HepG2 (cell line): ENCODE measurements around the gene CTNNA2. TPM values are rescaled to one million over a fixed set of nuclear protein-coding genes. Genes with fewer than 3 reads are reported as not detected.

ENCODE experiments used
- ATAC-seq: fragments of 200-7000 bp; cut with Tn5 transposase; 3 replicates; pipeline ENCODE4 v1.9.1; 2020; ENCODE audit warnings: mild to moderate bottlenecking, moderate library complexity
- BruUV-seq: library from RNA; stranded (reverse); fragments of 400-500 nt; replicated peaks from 2 replicates; lab custom pipeline; 2021; lab: Mats Ljungman, UMichigan
- CTCF ChIA-PET: fragments of 300-600 bp; formaldehyde crosslinking; extraction: SDS; loops from one replicate; lab custom pipeline; 2021; ENCODE audit warnings: low total read pairs, inconsistent platforms, low intra/inter-chr PET ratio; lab: Yijun Ruan, JAX
- POLR2A ChIA-PET: fragments of 350-600 bp; sonication (Branson Sonifier 250); formaldehyde crosslinking; loops from one replicate; lab custom pipeline; 2020; ENCODE audit warnings: antibody characterized with exemption, inconsistent platforms; lab: Yijun Ruan, JAX
- DNase-seq: peaks from one replicate; pipeline ENCODE4 v3.0.0-alpha.2; 2015; ENCODE audit warnings: low spot score
- FAIRE-seq: peaks from 3 replicates; lab custom pipeline; 2011; peaks lifted over from hg19 to GRCh38; lab: Jason Lieb, UNC
- H2AFZ ChIP-seq: one replicate; pipeline ENCODE4 v1.6.1; 2011; ENCODE audit warnings: low read length, inconsistent platforms
- H3K27ac ChIP-seq: fragments of 300-600 bp; 3 replicates; pipeline ENCODE4 v1.8.0; 2011; ENCODE audit warnings: mixed run types, mild to moderate bottlenecking, mixed read lengths, low read length, inconsistent platforms; ENCODE audit not compliant: insufficient read depth; ENCODE audit errors: extremely low read length
- H3K27me3 ChIP-seq, 2 experiments: fragments of 200-600 bp in 1 of 2; 2 replicates in 1 of 2; 3 replicates in 1 of 2; pipeline versions ENCODE4 v1.6.0 to v1.8.0; 2011; ENCODE audit warnings: low read length in 2 of 2, mild to moderate bottlenecking in 2 of 2, moderate library complexity in 2 of 2, inconsistent platforms in 1 of 2; ENCODE audit not compliant: insufficient read depth in 2 of 2, control insufficient read depth in 1 of 2
- H3K36me3 ChIP-seq, 2 experiments: fragments of 200-600 bp in 1 of 2; replicated peaks in 1 of 2; 2 replicates in 1 of 2; 3 replicates in 1 of 2; pipeline versions ENCODE4 v1.5.1 to v1.8.0; 2011; ENCODE audit warnings: low read length in 2 of 2, inconsistent platforms in 1 of 2; ENCODE audit not compliant: insufficient read depth in 2 of 2, control insufficient read depth in 1 of 2
- H3K4me1 ChIP-seq: 2 replicates; pipeline ENCODE4 v1.5.1; 2012; ENCODE audit warnings: low read length, inconsistent platforms; ENCODE audit not compliant: insufficient read depth
- H3K4me2 ChIP-seq: 2 replicates; pipeline ENCODE4 v1.6.0; 2011; ENCODE audit warnings: low read depth, low read length, inconsistent platforms
- H3K4me3 ChIP-seq, 3 experiments: fragments of 200-600 bp in 1 of 3; sonication (generic), shearing (Covaris generic) in 1 of 3; replicated peaks in 1 of 3; 2 replicates each; pipeline ENCODE4 v1.5.1; 2011 to 2016; ENCODE audit warnings: low read length in 3 of 3, inconsistent platforms in 2 of 3, low read depth in 2 of 3, mild to moderate bottlenecking in 2 of 3, control low read depth in 1 of 3, mixed read lengths in 1 of 3; ENCODE audit not compliant: insufficient read depth in 1 of 3
- H3K79me2 ChIP-seq: one replicate; pipeline ENCODE4 v1.6.1; 2011; ENCODE audit warnings: low read length, inconsistent platforms; ENCODE audit not compliant: insufficient read depth
- H3K9ac ChIP-seq: 2 replicates; pipeline ENCODE4 v1.6.0; 2011; ENCODE audit warnings: mild to moderate bottlenecking, low read depth, low read length, inconsistent platforms; ENCODE audit not compliant: insufficient read depth
- H3K9me3 ChIP-seq: 2 replicates; pipeline ENCODE4 v1.5.1; 2012; ENCODE audit warnings: mild to moderate bottlenecking, low read length
- H4K20me1 ChIP-seq: 2 replicates; pipeline ENCODE4 v1.6.0; 2011; ENCODE audit warnings: inconsistent platforms, mild to moderate bottlenecking, low read length, moderate library complexity; ENCODE audit not compliant: insufficient read depth
- ARID4A ChIP-seq: sonication (generic); formaldehyde crosslinking; IDR thresholded peaks from 2 replicates; pipeline ENCODE4 v1.5.0; 2020; ENCODE audit warnings: mild to moderate bottlenecking, missing genetic modification reagents, borderline replicate concordance
- NFATC3 ChIP-seq: sonication (generic); formaldehyde crosslinking; IDR thresholded peaks from 2 replicates; pipeline ENCODE4 v1.5.1; 2020; ENCODE audit warnings: mild to moderate bottlenecking, missing genetic modification reagents
- TCF7L2 ChIP-seq: IDR thresholded peaks from 2 replicates; pipeline ENCODE4 v1.6.1; 2011; ENCODE audit warnings: mild to moderate bottlenecking, low read depth, low read length, moderate library complexity
- ZNF24 ChIP-seq: fragments of 450-650 bp; IDR thresholded peaks from 2 replicates; pipeline ENCODE4 v1.6.1; 2017; ENCODE audit warnings: antibody characterized with exemption, mild to moderate bottlenecking
- WGBS: methylation state at CpG from one replicate; pipeline ENCODE4 v1.1.6; 2017; ENCODE audit warnings: low lambda C conversion rate; 5-methylcytosine and 5-hydroxymethylcytosine counted together
- in situ Hi-C: cut with HindIII; loops from 2 replicates; pipeline ENCODE4 v1.10.0; 2017; ENCODE audit warnings: low pct_unique_long_range_greater_than_20kb; ENCODE audit not compliant: extremely low pct_ligation_motif_present
- intact Hi-C: fragments of 100-400 bp; cut with micrococcal nuclease; formaldehyde crosslinking; loops from one replicate; pipeline ENCODE4 v1.10.0; 2022; ENCODE audit not compliant: unreplicated experiment
- polyA plus RNA-seq, 8 experiments: library from polyadenylated mRNA; depleted of rRNA in 3 of 8; stranded (reverse) in 7 of 8; unstranded in 1 of 8; fragments of >200 nt; fragmentation: Illumina TruSeq in 4 of 8; extraction: Trizol in 4 of 8; gene quantifications; 2 replicates each; pipeline versions ENCODE4 v1.2.1 to v1.2.3, GENCODE V29; 2011 to 2016; ENCODE audit warnings: low read depth in 4 of 8, missing spikeins in 1 of 8, mixed read lengths in 1 of 8; ENCODE audit not compliant: insufficient read depth in 1 of 8
- total RNA-seq, 5 experiments: library from RNA; depleted of rRNA; stranded (reverse); fragments of >200 nt; fragmentation: Illumina TruSeq; extraction: Trizol; gene quantifications; 2 replicates each; pipeline ENCODE4 v1.2.3, GENCODE V29; 2016; ENCODE audit warnings: low read depth in 1 of 5

The CTNNA2 gene
- total and polyA plus RNA-seq, 2 of the 13 experiments (the other 11 are each of a cell fraction or from before 2014, with no cell fraction given) = not detected

- Histone ChIP-seq H3K27me3 (no peaks in the 10 kb centered on the region), H3K4me3 (no peak overlapping the region), H3K9me3 (peaks cover 32% of the 10 kb centered on the region), H2AFZ (no peak overlapping the region), H3K79me2 (no peaks in the 10 kb centered on the region), H3K4me2 (no peak overlapping the region), H4K20me1 (no peaks in the 10 kb centered on the region), H3K9ac (no peak overlapping the region), H3K36me3 (no peaks in the 10 kb centered on the region), H3K4me1 (no peaks in the 10 kb centered on the region), H3K27ac (no peak overlapping the region)
- TF ChIP-seq ZNF24 = no peak
- no peak for ATAC-seq
- WGBS = 4% methylated on average over 3 of the region's 3 CpGs
- in situ Hi-C loops = no loop called here
- no TSS peak for BruUV-seq
- ChIA-PET POLR2A (no interaction called here), CTCF (no interaction called here)
- no peak for DNase-seq
- intact Hi-C loops = no loop called here
- FAIRE-seq = no peak
Measured at GRCh38 chr2:80381666-80382065, 868.8 kb downstream of the CTNNA2 start.

- DNase-seq (no peak), ATAC-seq (no peak), FAIRE-seq (no peak)
- Histone ChIP-seq H4K20me1 (no peaks in the 10 kb centered on the region), H3K9me3 (peaks cover 30% of the 10 kb centered on the region), H3K36me3 (no peaks in the 10 kb centered on the region), H3K4me3 (no peak overlapping the region), H2AFZ (no peak overlapping the region), H3K79me2 (no peaks in the 10 kb centered on the region), H3K4me2 (no peak overlapping the region), H3K4me1 (no peaks in the 10 kb centered on the region), H3K9ac (no peak overlapping the region), H3K27me3 (no peaks in the 10 kb centered on the region), H3K27ac (no peak overlapping the region)
- ChIA-PET POLR2A (no interaction called here), CTCF (no interaction called here)
- intact Hi-C loops (no loop called here), in situ Hi-C loops (no loop called here)
- WGBS = 1% methylated on average over 2 of the region's 2 CpGs
- no TSS peak for BruUV-seq
- TF ChIP-seq ARID4A (CRISPR knock-in tag) (no peak), TCF7L2 (no peak), NFATC3 (no peak)
Measured at GRCh38 chr2:80392441-80392840, 879.6 kb downstream of the CTNNA2 start.
